Measurements from ENCODE around the gene GDI2.
"Not testable (repeated sequence)": the region's sequence is repeated elsewhere in the genome, so short reads cannot be mapped to it uniquely, and the experiment has no call there.

Gene GDI2

GRCh38 chr10:5783300-5783699 is 29.9 kb downstream of the GDI2 start:
- no peak for DNase-seq (ENCODE audit: low read depth in 3 of 3)

DNA sequence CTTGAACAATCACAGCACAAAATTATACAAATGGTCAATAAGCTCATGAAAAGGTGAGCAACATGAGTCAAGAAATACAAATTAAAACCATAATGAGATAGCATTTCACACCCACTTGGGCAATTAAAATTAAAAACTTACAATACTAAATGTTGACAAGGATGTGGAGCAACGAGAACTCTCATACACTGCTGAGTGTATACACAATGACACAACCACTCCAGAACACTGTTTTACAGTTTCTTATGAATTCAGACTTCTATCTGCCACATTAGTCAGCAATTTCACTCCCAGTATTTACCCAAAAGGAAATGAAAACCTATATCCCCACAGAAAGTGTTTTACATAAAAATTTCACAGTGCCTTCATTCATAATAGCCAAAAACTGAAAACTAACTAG is 31.1 kb downstream of the GDI2 start:
- no peak for DNase-seq (ENCODE audit: low read depth in 3 of 3)

DNA sequence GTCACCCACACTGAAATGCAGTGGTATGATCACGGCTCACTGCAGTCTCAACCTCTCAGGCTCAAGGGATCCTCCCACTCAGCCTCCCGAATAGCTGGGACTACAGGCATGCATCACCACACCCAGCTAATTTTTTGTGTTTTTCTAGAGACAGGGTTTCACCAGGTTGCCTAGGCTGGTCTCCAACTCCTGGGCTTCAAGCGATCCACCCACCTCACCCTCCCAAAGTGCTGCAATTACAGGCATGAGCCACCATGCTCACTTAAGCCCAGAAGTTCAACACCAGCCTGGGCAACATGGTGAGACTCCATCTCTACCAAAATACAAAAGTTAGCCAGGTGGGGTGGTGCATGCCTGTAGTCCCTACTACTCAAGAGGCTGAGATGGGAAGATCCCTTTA is 33.5 kb downstream of the GDI2 start:
- no peak for DNase-seq (ENCODE audit: low read depth in 3 of 3)

DNA sequence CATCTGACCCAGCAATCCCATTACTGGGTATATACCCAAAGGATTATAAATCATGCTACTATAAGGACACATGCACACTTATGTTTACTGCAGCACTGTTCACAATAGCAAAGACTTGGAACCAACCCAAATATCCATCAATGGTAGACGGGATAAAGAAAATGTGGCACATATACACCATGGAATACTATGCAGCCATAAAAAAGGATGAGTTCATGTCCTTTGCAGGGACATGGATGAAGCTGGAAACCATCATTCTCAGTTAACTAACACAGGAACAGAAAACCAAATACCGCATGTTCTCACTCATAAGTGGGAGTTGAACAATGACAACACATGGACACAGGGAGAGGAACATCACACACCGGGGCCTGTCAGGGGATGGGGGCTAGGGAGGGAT is 35.5 kb downstream of the GDI2 start:
- not testable (repeated sequence) for DNase-seq (ENCODE audit: low read depth in 3 of 3)

GRCh38 chr10:5776881-5777197 is 36.4 kb downstream of the GDI2 start:
- DNase-seq (ENCODE audit: low read depth in 3 of 3): no peak

DNA sequence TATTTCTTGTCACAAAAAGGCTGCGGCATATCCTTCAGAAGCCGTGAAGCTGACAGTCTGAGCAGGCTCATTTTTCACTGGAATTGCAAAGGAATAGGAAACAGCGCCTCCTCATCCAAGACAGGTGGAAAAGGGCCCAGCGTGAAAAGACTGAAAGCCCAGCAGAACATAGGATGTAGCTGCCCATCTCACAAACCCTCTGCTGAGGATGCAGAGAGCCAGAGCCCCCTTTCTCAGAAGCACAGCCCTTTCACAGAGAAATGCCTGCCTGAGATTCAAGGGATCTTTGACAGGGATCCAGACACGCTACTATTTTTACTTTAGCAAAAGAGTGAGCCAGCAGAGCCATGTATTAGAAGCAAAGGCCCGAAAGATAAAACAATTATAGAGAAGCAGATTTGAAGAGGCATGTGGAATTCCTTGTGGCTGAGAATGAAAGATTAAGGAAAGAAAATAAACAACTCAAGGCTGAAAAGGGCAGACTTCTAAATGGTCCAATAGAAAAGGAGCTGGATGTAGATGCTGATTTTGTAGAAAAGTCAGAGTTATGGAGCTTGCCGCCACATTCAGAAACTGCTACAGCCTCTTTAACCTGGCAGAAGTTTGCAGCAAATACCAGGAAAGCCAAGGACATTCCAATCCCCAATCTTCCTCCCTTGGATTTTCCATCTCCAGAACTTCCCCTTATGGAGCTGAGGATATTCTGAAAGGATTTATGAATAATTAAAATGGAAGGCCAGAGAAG is 36.9 kb downstream of the GDI2 start:
- no peak for DNase-seq (ENCODE audit: low read depth in 3 of 3)

- DNase-seq (ENCODE audit: low read depth in 3 of 3): peak; percentile 38 to 71 (median 66)
Observed at GRCh38 chr10:5775685-5776084, 37.5 kb downstream of the GDI2 start.

- no peak for DNase-seq (ENCODE audit: low read depth in 3 of 3)
Observed at GRCh38 chr10:5774987-5775620, 38.1 kb downstream of the GDI2 start.

DNA sequence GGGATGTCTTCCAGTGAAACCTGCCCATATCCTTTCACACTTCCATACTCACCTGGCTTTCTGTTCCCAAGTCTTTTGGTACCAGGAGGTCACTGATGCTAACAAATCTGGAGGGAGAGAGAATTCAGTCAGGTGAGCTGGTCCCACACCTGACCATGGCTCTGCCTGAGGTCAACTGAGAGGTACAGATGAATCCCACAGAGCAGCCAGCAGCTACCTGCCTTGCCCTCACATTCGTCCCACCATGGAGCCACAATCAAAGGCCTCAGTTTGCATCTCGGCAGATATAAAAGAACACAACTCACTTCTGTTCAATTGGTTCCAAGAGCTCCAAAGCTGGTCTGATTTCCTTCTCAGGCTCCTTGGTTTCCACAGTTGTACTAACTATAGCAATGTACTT is 47.0 kb downstream of the GDI2 start:
- no peak for DNase-seq (ENCODE audit: low read depth in 3 of 3)

- no peak for DNase-seq (ENCODE audit: low read depth in 3 of 3)
Observed at GRCh38 chr10:5765617-5766016, 47.6 kb downstream of the GDI2 start.

- no peak for DNase-seq (ENCODE audit: low read depth in 3 of 3)
Observed at GRCh38 chr10:5764422-5765297, 48.6 kb downstream of the GDI2 start.

DNA sequence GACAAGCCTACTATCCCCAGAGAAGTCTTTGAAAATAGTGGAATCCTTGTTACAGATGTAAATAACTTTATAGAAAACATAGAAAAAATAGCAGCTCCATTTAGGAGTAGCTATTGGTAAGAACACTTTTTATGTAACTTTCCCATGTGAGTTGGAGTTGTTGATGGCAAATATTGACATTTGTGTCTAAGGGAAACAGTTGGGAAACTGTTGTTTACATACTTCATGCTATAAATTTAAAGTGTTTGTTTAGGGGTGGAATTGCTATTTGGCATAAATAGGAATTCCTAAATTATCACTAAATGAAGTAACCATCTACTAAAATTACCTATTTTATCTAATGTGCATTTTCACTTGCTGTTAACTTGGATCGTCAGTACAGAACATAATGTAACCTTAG is 50.7 kb downstream of the GDI2 start:
- no peak for DNase-seq (ENCODE audit: low read depth in 3 of 3)

GRCh38 chr10:5761220-5761619 is 52.0 kb downstream of the GDI2 start:
- DNase-seq (ENCODE audit: low read depth in 3 of 3): no peak

GRCh38 chr10:5760515-5760914 is 52.7 kb downstream of the GDI2 start:
- DNase-seq (ENCODE audit: low read depth in 3 of 3): no peak

DNA sequence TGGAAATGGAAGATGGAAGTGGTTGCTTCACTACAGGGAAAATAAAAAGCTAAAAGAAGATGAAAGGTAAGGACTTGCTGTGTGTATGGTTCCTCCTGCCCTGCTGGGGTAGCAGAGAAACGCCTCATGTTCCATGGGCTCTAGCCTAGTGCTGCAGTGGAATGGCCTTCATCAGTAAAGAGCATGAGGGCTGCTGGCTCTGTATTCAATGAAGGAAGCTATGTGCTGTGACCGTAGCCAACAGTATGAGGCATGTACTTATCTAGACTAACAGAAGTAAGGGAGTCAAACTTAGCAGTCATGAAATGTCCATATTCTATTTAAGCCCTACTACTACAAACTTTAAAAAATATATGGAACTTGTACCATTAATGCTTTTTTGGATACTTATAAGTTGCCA is 54.3 kb downstream of the GDI2 start:
- DNase-seq (ENCODE audit: low read depth in 3 of 3): no peak

DNA sequence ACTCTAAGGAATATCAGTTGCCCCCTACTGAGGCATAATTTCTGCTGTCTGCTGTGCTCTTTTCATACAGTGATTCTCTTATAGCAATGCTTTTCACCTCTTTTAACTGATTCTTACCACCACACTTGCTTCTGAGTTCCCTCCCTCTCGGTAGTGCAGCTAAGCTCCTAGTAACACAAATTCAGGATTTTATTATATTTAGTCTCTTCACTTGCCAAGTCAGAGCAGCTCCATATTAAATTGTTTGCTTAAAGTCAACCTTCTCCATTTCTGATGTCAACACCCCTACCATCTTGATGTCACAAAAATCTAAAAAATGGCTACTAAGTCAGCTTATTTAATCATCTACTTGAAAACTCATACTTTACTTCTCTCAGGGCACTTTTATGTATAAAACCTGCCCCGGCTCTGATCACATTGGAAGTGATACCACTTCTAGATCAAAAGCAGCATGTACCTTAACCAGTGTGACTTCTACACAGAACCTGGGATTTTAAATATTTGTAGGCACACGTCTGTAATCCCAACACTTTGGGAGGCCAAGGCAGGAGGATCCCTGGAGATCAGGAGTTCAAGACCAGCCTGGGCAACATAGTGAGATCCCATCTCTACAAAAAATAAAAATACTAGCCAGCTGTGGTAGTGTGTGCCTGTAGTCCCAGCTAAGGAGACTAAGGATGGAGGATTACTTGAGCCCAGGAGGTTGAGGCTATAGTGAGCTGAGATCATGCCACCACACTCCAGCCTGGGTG is 55.3 kb downstream of the GDI2 start:
- no peak for DNase-seq (ENCODE audit: low read depth in 3 of 3)

GRCh38 chr10:5752301-5752871 is 60.8 kb downstream of the GDI2 start:
- DNase-seq (ENCODE audit: low read depth in 3 of 3): no peak

- no peak for DNase-seq (ENCODE audit: low read depth in 3 of 3)
Observed at GRCh38 chr10:5751601-5752253, 61.5 kb downstream of the GDI2 start.

DNA sequence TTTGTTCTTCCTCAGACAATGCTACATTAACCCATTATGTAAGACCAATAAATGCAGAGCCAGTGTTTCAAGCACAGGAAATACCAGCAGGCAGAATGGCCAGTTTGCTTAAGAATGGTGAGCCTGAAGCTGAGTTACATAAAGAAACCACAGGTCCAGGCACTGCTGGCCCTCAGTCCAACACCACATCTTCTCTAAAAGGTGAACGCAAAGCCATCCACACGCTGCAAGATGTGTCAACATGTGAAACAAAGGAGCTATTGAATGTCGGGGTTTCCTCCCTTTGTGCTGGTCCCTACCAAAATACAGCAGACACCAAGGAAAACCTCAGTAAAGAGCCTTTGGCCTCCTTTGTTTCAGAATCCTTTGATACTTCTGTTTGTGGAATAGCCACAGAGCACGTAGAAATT is 64.8 kb downstream of the GDI2 start:
- DNase-seq (ENCODE audit: low read depth in 3 of 3): no peak

- DNase-seq (ENCODE audit: low read depth in 3 of 3): no peak
Observed at GRCh38 chr10:5746197-5746596, 67.0 kb downstream of the GDI2 start.

- DNase-seq (ENCODE audit: low read depth in 3 of 3): no peak
Observed at GRCh38 chr10:5744849-5745248, 68.4 kb downstream of the GDI2 start.
